SK-N-SH (cell line): ENCODE results near the gene RSRC1. TPM values are rescaled to one million over a fixed set of nuclear protein-coding genes. Genes with fewer than 3 reads are reported as not detected.

Experiments
- CTCF ChIA-PET: fragments of 300-600, 350-600 bp; formaldehyde crosslinking; extraction: SDS; loops from one replicate; lab custom pipeline; 2021; lab: Yijun Ruan, JAX
- POLR2A ChIA-PET: fragments of 350-600 bp; sonication (Branson Sonifier 250); formaldehyde crosslinking; extraction: SDS; loops from one replicate; lab custom pipeline; 2020; ENCODE audit warnings: antibody characterized with exemption, inconsistent platforms; lab: Yijun Ruan, JAX
- DNase-seq: peaks from one replicate; pipeline ENCODE4 v3.0.0; 2012
- H2AFZ ChIP-seq: fragments of 200-600 bp; sonication (generic); 2 replicates; pipeline ENCODE4 v1.8.1; 2016; ENCODE audit warnings: antibody characterized with exemption, mild to moderate bottlenecking, low read depth
- H3F3A ChIP-seq: fragments of 200-600 bp; sonication (generic); replicated peaks from 2 replicates; pipeline ENCODE3; 2016; ENCODE audit warnings: antibody characterized with exemption, mild to moderate bottlenecking; ENCODE audit not compliant: insufficient read depth
- H3K27ac ChIP-seq, 2 experiments: fragments of 200-500 bp in 1 of 2; fragments of 200-600 bp in 1 of 2; sonication (Bioruptor generic) in 1 of 2; sonication (generic), shearing (Covaris generic) in 1 of 2; 2 replicates each; pipeline versions ENCODE4 v1.5.1 to v1.6.1; 2014 to 2016; ENCODE audit warnings: low read depth in 2 of 2, inconsistent platforms in 1 of 2, low read length in 1 of 2, mild to moderate bottlenecking in 1 of 2, mixed read lengths in 1 of 2
- H3K27me3 ChIP-seq: fragments of 200-600 bp; sonication (generic), shearing (Covaris generic); 2 replicates; pipeline ENCODE4 v1.6.1; 2016; ENCODE audit warnings: mixed run types; ENCODE audit not compliant: insufficient read depth
- H3K36me3 ChIP-seq, 2 experiments: fragments of 200-500 bp in 1 of 2; fragments of 200-600 bp in 1 of 2; sonication (Bioruptor generic) in 1 of 2; sonication (generic) in 1 of 2; replicated peaks in 1 of 2; 2 replicates each; pipeline versions ENCODE3 to v1.5.1; 2014 to 2016; ENCODE audit warnings: low read length in 1 of 2, mild to moderate bottlenecking in 1 of 2; ENCODE audit not compliant: insufficient read depth in 2 of 2, control insufficient read depth in 1 of 2
- H3K4me1 ChIP-seq, 2 experiments: fragments of 200-500 bp in 1 of 2; fragments of 200-600 bp in 1 of 2; sonication (Bioruptor generic) in 1 of 2; sonication (generic), shearing (Covaris generic) in 1 of 2; 2 replicates each; pipeline versions ENCODE4 v1.5.1 to v1.6.1; 2014 to 2016; ENCODE audit warnings: low read depth in 1 of 2, low read length in 1 of 2, mixed run types in 1 of 2; ENCODE audit not compliant: insufficient read depth in 2 of 2, control insufficient read depth in 1 of 2
- H3K4me2 ChIP-seq: fragments of 200-600 bp; sonication (generic), shearing (Covaris generic); 2 replicates; pipeline ENCODE4 v1.6.1; 2017; ENCODE audit warnings: mixed run types
- H3K4me3 ChIP-seq, 2 experiments: fragments of 200-500 bp in 1 of 2; fragments of 200-600 bp in 1 of 2; sonication (Bioruptor generic) in 1 of 2; sonication (generic), shearing (Covaris generic) in 1 of 2; 2 replicates each; pipeline versions ENCODE4 v1.5.1 to v1.8.1; 2014 to 2016; ENCODE audit warnings: low read depth in 2 of 2, inconsistent platforms in 1 of 2, low read length in 1 of 2, mild to moderate bottlenecking in 1 of 2, mixed read lengths in 1 of 2, moderate library complexity in 1 of 2
- H3K79me2 ChIP-seq: fragments of 200-600 bp; sonication (generic); 2 replicates; pipeline ENCODE4 v1.8.1; 2017; ENCODE audit warnings: mild to moderate bottlenecking; ENCODE audit not compliant: insufficient read depth
- H3K9ac ChIP-seq: fragments of 200-600 bp; sonication (generic); 2 replicates; pipeline ENCODE4 v1.6.1; 2017; ENCODE audit warnings: mixed run types
- H3K9me2 ChIP-seq: fragments of 200-600 bp; sonication (generic); 2 replicates; pipeline ENCODE4 v1.6.1; 2017; ENCODE audit warnings: mixed run types
- H3K9me3 ChIP-seq: fragments of 200-600 bp; sonication (generic); 2 replicates; pipeline ENCODE4 v1.6.1; 2017; ENCODE audit warnings: mixed run types, mild to moderate bottlenecking, moderate library complexity
- H4K20me1 ChIP-seq: fragments of 200-600 bp; sonication (generic); 2 replicates; pipeline ENCODE4 v1.6.1; 2017; ENCODE audit warnings: mild to moderate bottlenecking, mixed run types; ENCODE audit not compliant: insufficient read depth
- CHD2 ChIP-seq: fragments of 150-350 bp; IDR thresholded peaks from 2 replicates; pipeline ENCODE4 v1.6.1; 2018; ENCODE audit warnings: low read length; ENCODE audit not compliant: partially characterized antibody
- EP300 ChIP-seq, 2 experiments: IDR thresholded peaks; 2 replicates each; pipeline versions ENCODE4 v1.4.0 to v1.6.1; 2012; ENCODE audit warnings: borderline replicate concordance in 1 of 2, low read depth in 1 of 2, low read length in 1 of 2
- EZH2phosphoT487 ChIP-seq: fragments of 200-600 bp; sonication (generic); IDR thresholded peaks from 2 replicates; pipeline ENCODE4 v1.6.1; 2017; ENCODE audit warnings: low read depth, mixed run types, mild to moderate bottlenecking, antibody characterized with exemption, moderate library complexity, borderline replicate concordance
- FOSL2 ChIP-seq: IDR thresholded peaks from 2 replicates; pipeline ENCODE4 v1.4.0; 2012; ENCODE audit warnings: low read depth, mild to moderate bottlenecking, moderate library complexity, borderline replicate concordance
- FOXJ3 ChIP-seq: sonication (generic); formaldehyde crosslinking; IDR thresholded peaks from 2 replicates; pipeline ENCODE4 v1.5.1; 2020; ENCODE audit warnings: mild to moderate bottlenecking, missing genetic modification reagents
- GATA2 ChIP-seq: sonication (generic); formaldehyde crosslinking; IDR thresholded peaks from 2 replicates; pipeline ENCODE4 v1.5.0; 2020; ENCODE audit warnings: mild to moderate bottlenecking, missing genetic modification reagents
- JUND ChIP-seq: IDR thresholded peaks from 2 replicates; pipeline ENCODE4 v1.4.0; 2012
- MAX ChIP-seq: IDR thresholded peaks from 2 replicates; pipeline ENCODE4 v1.4.0; 2012; ENCODE audit warnings: low read depth
- MEF2A ChIP-seq: IDR thresholded peaks from 2 replicates; pipeline ENCODE4 v1.4.0; 2012; ENCODE audit warnings: low read depth, borderline replicate concordance
- MXI1 ChIP-seq: IDR thresholded peaks from 2 replicates; pipeline ENCODE4 v1.6.1; 2012; ENCODE audit warnings: mild to moderate bottlenecking, low read depth, low read length, improper control_type of control experiment
- NFIC ChIP-seq: IDR thresholded peaks from 2 replicates; pipeline ENCODE4 v1.4.0; 2012; ENCODE audit warnings: borderline replicate concordance
- PBX3 ChIP-seq: IDR thresholded peaks from 2 replicates; pipeline ENCODE4; 2012
- POLR2AphosphoS5 ChIP-seq: IDR thresholded peaks from 2 replicates; pipeline ENCODE4 v1.6.1; 2012; ENCODE audit warnings: low read depth, low read length
- RAD21 ChIP-seq: IDR thresholded peaks from 2 replicates; pipeline ENCODE4 v1.6.1; 2012; ENCODE audit warnings: mild to moderate bottlenecking, low read length
- RCOR1 ChIP-seq: fragments of 150-350 bp; IDR thresholded peaks from 2 replicates; pipeline ENCODE4 v1.6.1; 2017; ENCODE audit warnings: antibody characterized with exemption, low read length
- SIN3A ChIP-seq: IDR thresholded peaks from 2 replicates; pipeline ENCODE4 v1.6.1; 2012; ENCODE audit warnings: low read depth, mild to moderate bottlenecking, low read length, moderate library complexity, borderline replicate concordance
- TCF12 ChIP-seq: IDR thresholded peaks from 2 replicates; pipeline ENCODE4 v1.4.0; 2012
- USF2 ChIP-seq: fragments of 150-350 bp; IDR thresholded peaks from 2 replicates; pipeline ENCODE4 v1.6.1; 2017; ENCODE audit warnings: antibody characterized with exemption, low read length, low read depth, borderline replicate concordance
- YY1 ChIP-seq: IDR thresholded peaks from 2 replicates; pipeline ENCODE4 v1.4.0; 2012; ENCODE audit warnings: low read depth, mild to moderate bottlenecking
- ZBTB33 ChIP-seq: IDR thresholded peaks from 2 replicates; pipeline ENCODE4 v1.4.0; 2012; ENCODE audit warnings: low read depth, borderline replicate concordance
- WGBS: methylation state at CpG from one replicate; pipeline ENCODE4 v1.1.6; 2017; ENCODE audit warnings: low lambda C conversion rate; 5-methylcytosine and 5-hydroxymethylcytosine counted together
- polyA plus RNA-seq, 3 experiments: library from polyadenylated mRNA; depleted of rRNA; stranded (reverse); fragments of >200 nt; gene quantifications; 2 replicates each; pipeline ENCODE4 v1.2.3, GENCODE V29; 2012

RSRC1 gene
- polyA plus RNA-seq, 1 of the 3 experiments (the other 2 are of a cell fraction): 4.5 TPM

GRCh38 chr3:158165141-158165655, 55.3 kb downstream of the RSRC1 start:
- Histone ChIP-seq H3K27ac (peak overlapping the region; percentile 41 to 85; a peak in 3 of 4 replicates), H3K4me3 (no peak overlapping the region), H4K20me1 (no peaks in the 10 kb centered on the region; the same call in 1 of the 2 replicates), H3K27me3 (no peaks in the 10 kb centered on the region), H3K4me1 (peaks cover 18 to 53% of the 10 kb centered on the region in 2 experiments), H3K4me2 (peak overlapping the region; percentile 6; the same call in 1 of the 2 replicates), H3K9ac (no peak overlapping the region), H3K79me2 (peaks cover 20% of the 10 kb centered on the region), H2AFZ (no peak overlapping the region), H3K9me2 (peaks cover 3% of the 10 kb centered on the region; the same call in 1 of the 2 replicates), H3K36me3 (peaks cover 0 to 3% of the 10 kb centered on the region in 2 experiments), H3F3A (peaks cover 38% of the 10 kb centered on the region), H3K9me3 (no peaks in the 10 kb centered on the region)
- TF ChIP-seq MXI1 (no peak), MAX (no peak), YY1 (no peak), USF2 (no peak), ZBTB33 (no peak), RAD21 (no peak), GATA2 (CRISPR knock-in tag) (no peak), SIN3A (no peak), PBX3 (no peak), POLR2AphosphoS5 (no peak), CHD2 (no peak)
- DNase-seq: no peak
- 85% methylated on average over 5 of the region's 5 CpGs for WGBS
- ChIA-PET POLR2A (interaction anchor here (1.6 kb wide), 1 partner anchor 55 kb away, joined by 6 read pairs; the partner anchor contains the start of gene RSRC1), CTCF (interaction anchor here (1.5 kb wide), 1 partner anchor 269 kb away, joined by 3 read pairs; no protein-coding TSS in a partner anchor)

GRCh38 chr3:158165730-158166129, 55.8 kb downstream of the RSRC1 start:
- peaks cover 33% of the 10 kb centered on the region for H3F3A ChIP-seq
- peaks cover 3% of the 10 kb centered on the region; the same call in 1 of the 2 replicates for H3K9me2 ChIP-seq
- ChIA-PET POLR2A (interaction anchor here (1.6 kb wide), 1 partner anchor 55 kb away, joined by 6 read pairs; the partner anchor contains the start of gene RSRC1), CTCF (interaction anchor here (0.8 to 1.5 kb wide), 3 partner anchors 268 to 633 kb away, joined by 3 to 4 read pairs (median 3); no protein-coding TSS in a partner anchor)
- H4K20me1 ChIP-seq: no peaks in the 10 kb centered on the region; the same call in 1 of the 2 replicates
- H3K79me2 ChIP-seq: peaks cover 20% of the 10 kb centered on the region
- H2AFZ ChIP-seq: no peak overlapping the region
- H3K9ac ChIP-seq: no peak overlapping the region
- H3K27me3 ChIP-seq: no peaks in the 10 kb centered on the region
- peaks cover 18 to 52% of the 10 kb centered on the region in 2 experiments for H3K4me1 ChIP-seq
- DNase-seq: no peak
- H3K27ac ChIP-seq: peak overlapping the region; percentile 41 to 85; a peak in 3 of 4 replicates
- H3K4me2 ChIP-seq: peak overlapping the region; percentile 6; the same call in 1 of the 2 replicates
- no peak overlapping the region for H3K4me3 ChIP-seq
- H3K9me3 ChIP-seq: no peaks in the 10 kb centered on the region
- peaks cover 0 to 3% of the 10 kb centered on the region in 2 experiments for H3K36me3 ChIP-seq
- no peak for TF ChIP-seq EZH2phosphoT487
- TF ChIP-seq FOSL2: peak; percentile 58; the same call in 1 of the 2 replicates
- peak; percentile 56; the same call in 1 of the 2 replicates for TF ChIP-seq NFIC
- peak; percentile 13; the same call in 1 of the 2 replicates for TF ChIP-seq MEF2A
- TF ChIP-seq PBX3: peak; percentile 96
- peak; percentile 57 to 87 for TF ChIP-seq EP300 (IDR thresholded peaks at IDR 0.05; ENCODE audit: borderline replicate concordance in 1 of 2, low read depth in 1 of 2, low read length in 1 of 2)
- no peak for TF ChIP-seq YY1
- peak; percentile 78 for TF ChIP-seq JUND
- TF ChIP-seq RCOR1: no peak
- TF ChIP-seq FOXJ3 (CRISPR knock-in tag): no peak
- peak; percentile 88 for TF ChIP-seq TCF12
